ENCODE results near the gene RSPO1. TPM values are rescaled to one million over a fixed set of nuclear protein-coding genes. Genes with fewer than 3 reads are reported as not detected.
A peak's percentile ranks its signal among the peaks of the same experiment; 100 is the strongest.

Gene RSPO1
- total and polyA plus RNA-seq, 2 of the 13 experiments (the other 11 are each of a cell fraction or from before 2014, with no cell fraction given), result not detected

DNA sequence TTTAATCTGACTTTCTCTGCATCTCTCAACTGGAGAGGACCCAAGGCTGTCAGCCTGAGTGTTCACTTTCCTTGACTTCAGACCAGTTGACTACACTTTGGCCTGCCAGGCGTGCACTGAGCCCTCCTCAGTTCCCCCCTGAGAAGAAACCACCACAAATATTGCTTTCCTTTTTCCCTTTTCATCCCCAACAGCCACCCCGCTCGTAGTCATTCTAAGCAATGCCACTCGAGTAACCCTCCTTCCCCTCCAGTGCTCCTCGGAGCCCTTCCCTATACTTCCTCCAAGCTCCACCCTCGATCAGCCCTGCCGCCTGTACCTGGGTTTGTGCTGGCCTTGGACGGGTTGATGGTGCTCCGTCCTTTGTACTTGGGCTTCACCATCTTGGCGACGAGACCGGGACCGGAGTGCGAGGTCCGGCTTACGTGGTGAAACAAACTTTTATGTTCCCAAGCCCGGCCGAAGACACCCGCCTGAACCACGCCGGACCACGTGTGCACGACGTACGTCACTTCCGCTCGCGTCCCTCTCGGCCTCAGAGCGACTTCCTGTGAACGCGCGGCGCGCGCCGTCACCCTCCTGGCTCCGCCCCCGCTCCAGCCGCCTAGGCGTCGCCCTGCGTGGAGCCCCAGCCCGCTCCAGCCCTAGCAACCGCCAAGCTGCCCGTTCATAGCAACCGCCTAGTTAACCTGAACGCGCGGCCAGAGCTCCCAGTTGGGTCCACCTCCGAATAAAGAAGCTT, 39.1 kb downstream of the RSPO1 start, which contains the start of gene GNL2 (continued):
- TF ChIP-seq, protein P1, sequence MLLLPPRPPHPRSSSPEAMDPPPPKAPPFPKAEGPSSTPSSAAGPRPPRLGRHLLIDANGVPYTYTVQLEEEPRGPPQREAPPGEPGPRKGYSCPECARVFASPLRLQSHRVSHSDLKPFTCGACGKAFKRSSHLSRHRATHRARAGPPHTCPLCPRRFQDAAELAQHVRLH (CRISPR knock-in tag; IDR thresholded peaks at IDR 0.05; ENCODE audit: borderline replicate concordance, low read depth), result no peak
- TF ChIP-seq ARNTL (CRISPR knock-in tag; IDR thresholded peaks at IDR 0.05), result peak; percentile 78
- peak; percentile 80 for TF ChIP-seq SP4 (CRISPR knock-in tag; IDR thresholded peaks at IDR 0.05)
- no peak for TF ChIP-seq ZNF207 (IDR thresholded peaks at IDR 0.05; ENCODE audit: borderline replicate concordance)
- TF ChIP-seq, protein P2, sequence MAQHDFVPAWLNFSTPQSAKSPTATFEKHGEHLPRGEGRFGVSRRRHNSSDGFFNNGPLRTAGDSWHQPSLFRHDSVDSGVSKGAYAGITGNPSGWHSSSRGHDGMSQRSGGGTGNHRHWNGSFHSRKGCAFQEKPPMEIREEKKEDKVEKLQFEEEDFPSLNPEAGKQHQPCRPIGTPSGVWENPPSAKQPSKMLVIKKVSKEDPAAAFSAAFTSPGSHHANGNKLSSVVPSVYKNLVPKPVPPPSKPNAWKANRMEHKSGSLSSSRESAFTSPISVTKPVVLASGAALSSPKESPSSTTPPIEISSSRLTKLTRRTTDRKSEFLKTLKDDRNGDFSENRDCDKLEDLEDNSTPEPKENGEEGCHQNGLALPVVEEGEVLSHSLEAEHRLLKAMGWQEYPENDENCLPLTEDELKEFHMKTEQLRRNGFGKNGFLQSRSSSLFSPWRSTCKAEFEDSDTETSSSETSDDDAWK (CRISPR knock-in tag; IDR thresholded peaks at IDR 0.05), result no peak
- no peak for TF ChIP-seq ZFP36 (IDR thresholded peaks at IDR 0.05; ENCODE audit: borderline replicate concordance, low read depth, low read length, partially characterized antibody)
- TF ChIP-seq ZNF143 (CRISPR knock-in tag; IDR thresholded peaks at IDR 0.05), result peak; percentile 64; the same call in 1 of the 2 replicates
- TF ChIP-seq, protein P3, sequence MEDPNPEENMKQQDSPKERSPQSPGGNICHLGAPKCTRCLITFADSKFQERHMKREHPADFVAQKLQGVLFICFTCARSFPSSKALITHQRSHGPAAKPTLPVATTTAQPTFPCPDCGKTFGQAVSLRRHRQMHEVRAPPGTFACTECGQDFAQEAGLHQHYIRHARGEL (CRISPR knock-in tag; IDR thresholded peaks at IDR 0.05), result no peak
- TF ChIP-seq TBX2 (CRISPR knock-in tag; IDR thresholded peaks at IDR 0.05; ENCODE audit: borderline replicate concordance), result no peak; the same call in 1 of the 2 replicates
- TF ChIP-seq HOXA3 (CRISPR knock-in tag; IDR thresholded peaks at IDR 0.05), result peak; percentile 91
- no peak for TF ChIP-seq SUZ12 (IDR thresholded peaks at IDR 0.05; ENCODE audit: low read depth, low read length)
- TF ChIP-seq HOXA7 (CRISPR knock-in tag; IDR thresholded peaks at IDR 0.05), result no peak
- TF ChIP-seq, protein P4, sequence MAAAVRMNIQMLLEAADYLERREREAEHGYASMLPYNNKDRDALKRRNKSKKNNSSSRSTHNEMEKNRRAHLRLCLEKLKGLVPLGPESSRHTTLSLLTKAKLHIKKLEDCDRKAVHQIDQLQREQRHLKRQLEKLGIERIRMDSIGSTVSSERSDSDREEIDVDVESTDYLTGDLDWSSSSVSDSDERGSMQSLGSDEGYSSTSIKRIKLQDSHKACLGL (CRISPR knock-in tag; IDR thresholded peaks at IDR 0.05), result peak; percentile 97
- TF ChIP-seq FLYWCH1 (CRISPR knock-in tag; IDR thresholded peaks at IDR 0.05), result no peak
- no peak for TF ChIP-seq ZNF670 (CRISPR knock-in tag; IDR thresholded peaks at IDR 0.05; ENCODE audit: borderline replicate concordance)
- TF ChIP-seq, protein P5, sequence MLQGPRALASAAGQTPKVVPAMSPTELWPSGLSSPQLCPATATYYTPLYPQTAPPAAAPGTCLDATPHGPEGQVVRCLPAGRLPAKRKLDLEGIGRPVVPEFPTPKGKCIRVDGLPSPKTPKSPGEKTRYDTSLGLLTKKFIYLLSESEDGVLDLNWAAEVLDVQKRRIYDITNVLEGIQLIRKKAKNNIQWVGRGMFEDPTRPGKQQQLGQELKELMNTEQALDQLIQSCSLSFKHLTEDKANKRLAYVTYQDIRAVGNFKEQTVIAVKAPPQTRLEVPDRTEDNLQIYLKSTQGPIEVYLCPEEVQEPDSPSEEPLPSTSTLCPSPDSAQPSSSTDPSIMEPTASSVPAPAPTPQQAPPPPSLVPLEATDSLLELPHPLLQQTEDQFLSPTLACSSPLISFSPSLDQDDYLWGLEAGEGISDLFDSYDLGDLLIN (CRISPR knock-in tag; IDR thresholded peaks at IDR 0.05; ENCODE audit: borderline replicate concordance), result no peak
- TF ChIP-seq, protein P6, sequence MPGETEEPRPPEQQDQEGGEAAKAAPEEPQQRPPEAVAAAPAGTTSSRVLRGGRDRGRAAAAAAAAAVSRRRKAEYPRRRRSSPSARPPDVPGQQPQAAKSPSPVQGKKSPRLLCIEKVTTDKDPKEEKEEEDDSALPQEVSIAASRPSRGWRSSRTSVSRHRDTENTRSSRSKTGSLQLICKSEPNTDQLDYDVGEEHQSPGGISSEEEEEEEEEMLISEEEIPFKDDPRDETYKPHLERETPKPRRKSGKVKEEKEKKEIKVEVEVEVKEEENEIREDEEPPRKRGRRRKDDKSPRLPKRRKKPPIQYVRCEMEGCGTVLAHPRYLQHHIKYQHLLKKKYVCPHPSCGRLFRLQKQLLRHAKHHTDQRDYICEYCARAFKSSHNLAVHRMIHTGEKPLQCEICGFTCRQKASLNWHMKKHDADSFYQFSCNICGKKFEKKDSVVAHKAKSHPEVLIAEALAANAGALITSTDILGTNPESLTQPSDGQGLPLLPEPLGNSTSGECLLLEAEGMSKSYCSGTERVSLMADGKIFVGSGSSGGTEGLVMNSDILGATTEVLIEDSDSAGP (CRISPR knock-in tag; IDR thresholded peaks at IDR 0.05; ENCODE audit: borderline replicate concordance), result peak; percentile 83; the same call in 1 of the 2 replicates
- TF ChIP-seq, protein P7, sequence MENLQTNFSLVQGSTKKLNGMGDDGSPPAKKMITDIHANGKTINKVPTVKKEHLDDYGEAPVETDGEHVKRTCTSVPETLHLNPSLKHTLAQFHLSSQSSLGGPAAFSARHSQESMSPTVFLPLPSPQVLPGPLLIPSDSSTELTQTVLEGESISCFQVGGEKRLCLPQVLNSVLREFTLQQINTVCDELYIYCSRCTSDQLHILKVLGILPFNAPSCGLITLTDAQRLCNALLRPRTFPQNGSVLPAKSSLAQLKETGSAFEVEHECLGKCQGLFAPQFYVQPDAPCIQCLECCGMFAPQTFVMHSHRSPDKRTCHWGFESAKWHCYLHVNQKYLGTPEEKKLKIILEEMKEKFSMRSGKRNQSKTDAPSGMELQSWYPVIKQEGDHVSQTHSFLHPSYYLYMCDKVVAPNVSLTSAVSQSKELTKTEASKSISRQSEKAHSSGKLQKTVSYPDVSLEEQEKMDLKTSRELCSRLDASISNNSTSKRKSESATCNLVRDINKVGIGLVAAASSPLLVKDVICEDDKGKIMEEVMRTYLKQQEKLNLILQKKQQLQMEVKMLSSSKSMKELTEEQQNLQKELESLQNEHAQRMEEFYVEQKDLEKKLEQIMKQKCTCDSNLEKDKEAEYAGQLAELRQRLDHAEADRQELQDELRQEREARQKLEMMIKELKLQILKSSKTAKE (CRISPR knock-in tag; IDR thresholded peaks at IDR 0.05; ENCODE audit: borderline replicate concordance), result no peak; the same call in 1 of the 2 replicates
- TF ChIP-seq, protein P8, sequence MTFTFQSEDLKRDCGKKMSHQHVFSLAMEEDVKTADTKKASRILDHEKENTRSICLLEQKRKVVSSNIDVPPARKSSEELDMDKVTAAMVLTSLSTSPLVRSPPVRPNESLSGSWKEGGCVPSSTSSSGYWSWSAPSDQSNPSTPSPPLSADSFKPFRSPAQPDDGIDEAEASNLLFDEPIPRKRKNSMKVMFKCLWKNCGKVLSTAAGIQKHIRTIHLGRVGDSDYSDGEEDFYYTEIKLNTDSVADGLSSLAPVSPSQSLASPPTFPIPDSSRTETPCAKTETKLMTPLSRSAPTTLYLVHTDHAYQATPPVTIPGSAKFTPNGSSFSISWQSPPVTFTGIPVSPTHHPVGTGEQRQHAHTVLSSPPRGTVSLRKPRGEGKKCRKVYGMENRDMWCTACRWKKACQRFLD (CRISPR knock-in tag; IDR thresholded peaks at IDR 0.05; ENCODE audit: borderline replicate concordance), result 0 out of 2 replicates have a peak, but pooled peaks have one; percentile 73
- TF ChIP-seq ZNF501 (CRISPR knock-in tag; IDR thresholded peaks at IDR 0.05), result peak; percentile 88
